Stimulated activated naive CD8-positive, alpha-beta T cell treated with anti-CD3 and anti-CD28 coated beads, Interleukin-15, Interleukin-2, amounts not matched to agents 100 ng/mL and 50 ng/mL, for 24 hours (primary cell): ENCODE results near the gene TTLL8.
"Not testable (repeated sequence)": the region's sequence is repeated elsewhere in the genome, so short reads cannot be mapped to it uniquely, and the experiment has no call there.

ENCODE experiments used
- H3K27ac Mint-ChIP-seq: one replicate; pipeline ENCODE4 v1.8.0; 2021; ENCODE audit warnings: mild to moderate bottlenecking, mixed read lengths
- H3K27me3 Mint-ChIP-seq: one replicate; pipeline ENCODE4 v1.8.0; 2021; ENCODE audit warnings: mixed read lengths
- H3K36me3 Mint-ChIP-seq: one replicate; pipeline ENCODE4 v1.8.0; 2021; ENCODE audit warnings: low read depth, mixed read lengths
- H3K4me1 Mint-ChIP-seq: one replicate; pipeline ENCODE4 v1.8.0; 2021; ENCODE audit warnings: low read depth, mixed read lengths
- H3K4me3 Mint-ChIP-seq: one replicate; pipeline ENCODE4 v1.8.0; 2021; ENCODE audit warnings: mild to moderate bottlenecking, mixed read lengths
- H3K9me3 Mint-ChIP-seq: one replicate; pipeline ENCODE4 v1.8.0; 2021; ENCODE audit warnings: mixed read lengths

TTLL8 gene

DNA sequence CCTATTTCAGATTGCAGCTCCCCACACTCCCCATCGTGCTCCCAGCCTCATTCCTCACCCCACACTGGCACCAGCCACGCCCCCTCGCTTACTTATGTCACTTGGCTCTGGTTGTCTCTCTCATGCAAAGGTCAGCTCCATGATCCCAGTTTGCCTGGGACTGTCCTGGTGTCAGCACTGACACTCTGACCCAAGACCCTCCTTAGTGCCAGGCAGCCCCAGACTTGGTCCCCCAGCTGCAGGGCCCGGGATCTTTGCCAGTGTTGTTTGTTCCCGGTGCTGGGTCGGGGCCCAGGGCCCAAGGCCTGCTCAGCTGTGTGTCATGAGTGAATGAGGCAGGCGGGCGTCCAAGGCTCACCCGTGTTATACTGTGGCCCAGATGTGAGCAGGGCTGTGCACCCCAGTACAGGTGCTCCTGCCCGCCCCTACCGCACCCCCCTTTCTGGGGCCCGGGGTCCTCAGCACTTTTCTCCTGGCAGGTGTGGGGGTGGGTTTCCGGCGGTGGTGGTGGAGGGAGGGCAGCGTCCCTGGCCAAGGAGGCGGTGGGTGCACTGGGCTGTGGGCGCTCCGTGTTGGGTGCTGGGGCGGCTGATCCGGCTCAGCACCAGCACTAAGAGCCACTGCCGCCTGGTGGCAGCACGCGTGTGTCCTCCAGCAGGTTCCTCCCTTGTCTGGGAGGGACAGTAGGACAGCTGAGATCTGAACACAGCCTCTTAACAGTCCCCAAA is 65.0 kb downstream of the TTLL8 start:
- H3K36me3 Mint-ChIP-seq: peaks cover 5% of the 10 kb centered on the region
- peaks cover 7% of the 10 kb centered on the region for H3K9me3 Mint-ChIP-seq
- H3K4me1 Mint-ChIP-seq: peaks cover 10% of the 10 kb centered on the region
- H3K4me3 Mint-ChIP-seq: no peak overlapping the region
- peak overlapping the region; percentile 65 for H3K27ac Mint-ChIP-seq
- H3K27me3 Mint-ChIP-seq: no peaks in the 10 kb centered on the region

DNA sequence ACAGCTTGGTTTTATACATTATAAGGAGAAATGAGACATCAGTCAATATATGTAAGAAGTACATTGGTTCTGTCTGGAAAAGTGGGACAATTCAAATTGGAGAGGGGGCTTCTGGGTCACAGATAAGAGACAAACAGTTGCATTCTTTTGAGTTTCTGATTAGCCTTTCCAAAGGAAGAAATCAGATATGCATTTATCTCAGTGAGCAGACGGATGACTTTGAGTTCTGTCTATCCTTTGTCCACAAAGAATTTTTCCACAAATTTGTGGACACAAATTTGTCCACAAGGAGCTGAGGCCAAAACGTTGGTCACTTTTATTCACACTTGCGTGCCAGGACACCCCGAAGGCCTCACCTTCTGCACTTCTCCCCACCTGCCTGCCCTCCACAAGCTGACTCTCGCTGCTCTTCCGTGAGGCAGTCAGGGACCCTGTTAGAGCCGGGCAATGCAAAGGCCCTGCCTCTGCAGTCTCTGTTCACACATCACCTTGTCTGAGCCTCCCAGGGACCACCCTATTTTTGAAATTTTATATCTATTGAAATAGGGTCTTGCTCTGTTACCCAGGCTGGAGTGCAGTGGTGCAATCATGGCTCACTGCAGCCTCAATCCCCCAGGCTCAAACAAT is 66.1 kb downstream of the TTLL8 start:
- no peak overlapping the region for H3K27ac Mint-ChIP-seq
- peaks cover 10% of the 10 kb centered on the region for H3K4me1 Mint-ChIP-seq
- peaks cover 11% of the 10 kb centered on the region for H3K9me3 Mint-ChIP-seq
- H3K27me3 Mint-ChIP-seq: peaks cover 4% of the 10 kb centered on the region
- peaks cover 5% of the 10 kb centered on the region for H3K36me3 Mint-ChIP-seq
- H3K4me3 Mint-ChIP-seq: no peak overlapping the region

- H3K4me3 Mint-ChIP-seq: no peak overlapping the region
- H3K9me3 Mint-ChIP-seq: peaks cover 18% of the 10 kb centered on the region
- no peak overlapping the region for H3K27ac Mint-ChIP-seq
- H3K27me3 Mint-ChIP-seq: peaks cover 9% of the 10 kb centered on the region
- H3K4me1 Mint-ChIP-seq: peaks cover 10% of the 10 kb centered on the region
- peaks cover 9% of the 10 kb centered on the region for H3K36me3 Mint-ChIP-seq
Measured at GRCh38 chr22:49991167-49991566, 66.9 kb downstream of the TTLL8 start.

GRCh38 chr22:49989826-49990225 is 68.3 kb downstream of the TTLL8 start:
- Mint-ChIP-seq H3K4me1 (peaks cover 10% of the 10 kb centered on the region), H3K27me3 (peaks cover 23% of the 10 kb centered on the region), H3K9me3 (peaks cover 31% of the 10 kb centered on the region)
- H3K36me3 Mint-ChIP-seq, H3K27ac Mint-ChIP-seq, H3K4me3 Mint-ChIP-seq: not testable (repeated sequence)

DNA sequence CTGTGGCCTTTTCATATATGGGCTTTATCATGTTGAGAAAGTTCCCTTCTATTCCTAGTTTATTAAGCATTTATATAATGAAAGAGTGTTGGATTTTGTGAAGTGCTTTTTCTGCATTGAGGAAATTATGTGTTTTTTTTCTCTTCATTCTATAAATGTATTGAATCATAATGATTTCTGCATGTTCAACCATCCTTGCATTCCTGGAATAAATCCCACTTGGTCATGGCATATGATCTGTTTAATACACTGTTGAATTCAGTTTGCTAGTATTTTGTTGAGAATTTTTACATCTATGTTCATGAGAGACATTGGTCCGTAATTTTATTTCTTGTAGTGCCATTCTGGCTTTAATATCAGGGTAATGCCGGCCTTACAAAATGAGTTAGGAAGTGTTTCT is 71.8 kb downstream of the TTLL8 start:
- H3K27me3 Mint-ChIP-seq: peaks cover 27% of the 10 kb centered on the region
- H3K27ac Mint-ChIP-seq: no peak overlapping the region
- H3K4me1 Mint-ChIP-seq: peaks cover 9% of the 10 kb centered on the region
- peaks cover 30% of the 10 kb centered on the region for H3K9me3 Mint-ChIP-seq
- H3K36me3 Mint-ChIP-seq: peaks cover 13% of the 10 kb centered on the region
- H3K4me3 Mint-ChIP-seq: no peak overlapping the region

DNA sequence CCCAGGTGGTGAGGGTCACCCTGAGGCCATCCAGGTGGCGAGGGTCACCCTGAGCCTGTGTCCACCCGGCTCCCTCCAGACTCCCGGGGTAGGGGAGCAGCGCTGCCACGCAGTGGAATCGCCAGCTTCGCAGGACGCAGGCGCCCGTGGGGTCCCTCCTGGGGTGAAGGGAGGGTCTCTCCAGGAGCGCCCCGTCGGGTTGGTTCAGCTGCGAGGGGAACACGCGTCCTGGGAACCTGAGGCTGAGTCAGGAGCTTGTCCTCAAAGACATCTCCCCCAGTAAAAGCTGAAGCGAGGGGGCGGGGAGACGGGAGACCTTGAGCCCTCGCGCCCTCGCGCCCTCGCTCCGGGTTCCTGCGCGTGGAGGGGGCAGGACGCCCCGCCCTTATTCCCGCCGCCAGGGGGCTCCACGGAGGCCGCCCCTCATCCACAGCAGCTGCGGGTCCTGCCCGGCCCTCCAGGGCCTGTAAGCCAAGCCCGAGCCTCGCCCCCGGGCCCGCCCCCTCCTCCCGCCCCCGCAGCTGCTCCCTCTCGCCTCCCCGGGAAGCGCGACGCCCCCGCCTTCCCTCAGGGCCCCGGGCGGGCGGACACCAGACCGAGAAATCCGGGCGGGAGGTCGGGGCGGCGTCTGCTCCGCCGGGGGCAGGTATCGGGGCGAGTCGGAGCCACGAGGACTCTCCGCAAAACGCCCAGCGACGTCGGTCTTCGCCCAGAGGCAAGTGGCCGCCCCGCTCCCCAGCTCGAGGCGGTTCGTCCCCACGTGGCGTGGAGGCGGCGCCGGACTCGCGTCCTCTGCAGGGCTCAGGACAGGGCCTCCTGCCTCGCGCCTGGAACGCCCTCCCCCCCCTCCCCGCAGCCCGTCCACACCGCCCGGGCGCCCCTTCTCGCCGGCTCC is 74.7 kb downstream of the TTLL8 start:
- no peak overlapping the region for H3K27ac Mint-ChIP-seq
- peaks cover 33% of the 10 kb centered on the region for H3K4me1 Mint-ChIP-seq
- H3K36me3 Mint-ChIP-seq: peaks cover 24% of the 10 kb centered on the region
- peaks cover 36% of the 10 kb centered on the region for H3K9me3 Mint-ChIP-seq
- H3K27me3 Mint-ChIP-seq: peaks cover 27% of the 10 kb centered on the region
- H3K4me3 Mint-ChIP-seq: no peak overlapping the region

- peaks cover 34% of the 10 kb centered on the region for H3K9me3 Mint-ChIP-seq
- H3K4me1 Mint-ChIP-seq: peaks cover 40% of the 10 kb centered on the region
- peaks cover 32% of the 10 kb centered on the region for H3K36me3 Mint-ChIP-seq
- not testable (repeated sequence) for H3K4me3 Mint-ChIP-seq, H3K27ac Mint-ChIP-seq
- H3K27me3 Mint-ChIP-seq: peaks cover 22% of the 10 kb centered on the region
Measured at GRCh38 chr22:49981799-49982198, 76.3 kb downstream of the TTLL8 start.

DNA sequence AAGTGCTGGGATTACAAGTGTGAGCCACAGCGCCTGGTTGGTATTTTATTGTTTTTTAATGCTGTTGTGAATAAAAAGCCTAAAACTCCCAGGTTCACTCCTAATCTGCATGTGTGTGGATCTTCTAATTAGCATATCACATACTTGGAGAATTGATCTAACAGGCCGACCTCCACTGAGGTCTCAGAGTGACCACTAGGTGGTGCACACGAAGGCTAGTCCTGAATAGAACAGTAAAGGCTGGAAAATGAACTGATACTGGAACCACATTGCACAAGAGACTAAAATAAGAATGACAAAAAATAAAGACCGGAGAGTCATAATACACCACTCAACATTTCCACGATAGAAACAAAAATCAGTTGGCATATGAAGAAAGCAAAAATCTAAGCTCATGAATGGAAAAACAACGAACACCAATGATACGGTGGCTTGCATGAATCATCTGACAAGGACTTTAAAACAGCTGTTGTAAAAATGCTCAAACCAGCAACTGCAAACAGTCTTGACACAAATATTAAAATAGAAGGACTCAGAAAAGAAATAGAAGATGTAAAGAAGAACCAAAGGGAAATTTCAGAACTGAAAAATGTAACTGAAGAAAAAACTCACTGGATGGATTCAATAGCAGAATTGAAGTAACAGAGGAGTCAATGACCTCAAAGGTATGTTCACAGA is 78.4 kb downstream of the TTLL8 start:
- Mint-ChIP-seq H3K27me3 (peaks cover 4% of the 10 kb centered on the region), H3K9me3 (peaks cover 22% of the 10 kb centered on the region), H3K4me3 (peak overlapping the region; percentile 18), H3K27ac (peak overlapping the region; percentile 79), H3K36me3 (peaks cover 32% of the 10 kb centered on the region), H3K4me1 (peaks cover 56% of the 10 kb centered on the region)

DNA sequence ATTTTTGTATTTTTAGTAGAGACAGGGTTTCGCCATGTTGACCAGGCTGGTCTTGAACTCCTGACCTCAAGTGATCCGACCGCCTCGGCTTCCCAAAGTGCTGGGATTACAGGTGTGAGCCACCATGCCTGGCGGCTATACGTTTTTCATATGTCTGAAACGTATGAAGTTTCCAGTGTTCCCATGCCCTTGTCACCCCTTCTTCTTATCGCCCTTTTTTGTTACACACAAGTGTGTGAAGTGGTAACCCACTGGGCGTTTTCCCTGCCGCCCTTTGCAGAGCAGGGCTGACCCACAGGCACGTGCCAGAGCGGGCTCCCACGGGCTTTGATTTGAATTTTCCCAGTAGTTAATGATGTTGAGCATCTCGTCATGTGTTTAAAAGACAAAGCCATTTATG is 80.5 kb downstream of the TTLL8 start:
- Mint-ChIP-seq H3K4me1 (peaks cover 49% of the 10 kb centered on the region), H3K27me3 (no peaks in the 10 kb centered on the region), H3K4me3 (no peak overlapping the region), H3K36me3 (peaks cover 28% of the 10 kb centered on the region), H3K9me3 (peaks cover 22% of the 10 kb centered on the region), H3K27ac (peak overlapping the region; percentile 67)

GRCh38 chr22:49976439-49977175 is 81.5 kb downstream of the TTLL8 start:
- H3K36me3 Mint-ChIP-seq: peaks cover 28% of the 10 kb centered on the region
- H3K4me1 Mint-ChIP-seq: peaks cover 47% of the 10 kb centered on the region
- peaks cover 22% of the 10 kb centered on the region for H3K9me3 Mint-ChIP-seq
- no peaks in the 10 kb centered on the region for H3K27me3 Mint-ChIP-seq
- peak overlapping the region; percentile 99 for H3K27ac Mint-ChIP-seq
- H3K4me3 Mint-ChIP-seq: peak overlapping the region; percentile 15

DNA sequence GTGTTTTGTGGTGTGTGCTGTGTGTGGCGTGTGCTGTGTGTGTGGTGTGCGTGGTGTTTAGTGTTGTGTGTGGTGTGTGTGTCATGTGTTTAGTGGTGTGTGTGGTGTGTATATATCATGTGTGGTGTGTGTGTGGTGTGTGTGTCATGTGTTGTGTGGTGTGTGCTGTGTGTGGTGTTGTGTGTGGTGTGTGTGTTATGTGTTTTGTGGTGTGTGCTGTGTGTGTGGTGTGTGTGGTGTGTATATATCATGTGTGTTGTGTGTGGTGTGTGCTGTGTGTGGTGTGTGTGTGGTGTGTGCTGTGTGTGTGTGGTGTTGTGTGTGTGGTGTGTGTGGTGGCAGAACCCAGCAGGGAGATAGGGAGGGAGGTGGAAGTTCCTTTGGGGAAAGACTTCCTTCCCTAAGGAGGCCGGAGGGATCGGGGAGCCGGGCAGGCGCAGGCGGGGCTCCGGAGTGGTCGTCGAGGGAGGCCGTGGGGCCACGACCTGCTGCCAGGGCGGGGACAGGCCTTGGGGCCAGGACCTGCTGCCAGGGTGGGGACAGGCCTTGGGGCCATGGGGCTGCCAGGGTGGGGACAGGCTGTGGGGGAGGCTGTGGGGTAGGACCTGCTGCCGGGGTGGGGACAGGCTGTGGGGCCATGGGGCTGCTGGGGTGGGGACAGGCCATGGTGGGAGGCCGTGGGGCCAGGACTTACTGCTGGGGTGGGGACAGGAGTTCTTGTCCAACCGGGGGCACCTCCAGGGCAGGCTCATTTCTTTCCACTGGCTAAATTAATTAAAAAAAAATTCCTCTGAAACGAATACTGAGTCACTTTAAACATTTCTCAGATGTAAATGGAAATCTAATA is 82.3 kb downstream of the TTLL8 start:
- H3K9me3 Mint-ChIP-seq: peaks cover 18% of the 10 kb centered on the region
- peaks cover 28% of the 10 kb centered on the region for H3K36me3 Mint-ChIP-seq
- peak overlapping the region; percentile 66 for H3K4me3 Mint-ChIP-seq
- peak overlapping the region; percentile 99 for H3K27ac Mint-ChIP-seq
- no peaks in the 10 kb centered on the region for H3K27me3 Mint-ChIP-seq
- H3K4me1 Mint-ChIP-seq: peaks cover 45% of the 10 kb centered on the region

DNA sequence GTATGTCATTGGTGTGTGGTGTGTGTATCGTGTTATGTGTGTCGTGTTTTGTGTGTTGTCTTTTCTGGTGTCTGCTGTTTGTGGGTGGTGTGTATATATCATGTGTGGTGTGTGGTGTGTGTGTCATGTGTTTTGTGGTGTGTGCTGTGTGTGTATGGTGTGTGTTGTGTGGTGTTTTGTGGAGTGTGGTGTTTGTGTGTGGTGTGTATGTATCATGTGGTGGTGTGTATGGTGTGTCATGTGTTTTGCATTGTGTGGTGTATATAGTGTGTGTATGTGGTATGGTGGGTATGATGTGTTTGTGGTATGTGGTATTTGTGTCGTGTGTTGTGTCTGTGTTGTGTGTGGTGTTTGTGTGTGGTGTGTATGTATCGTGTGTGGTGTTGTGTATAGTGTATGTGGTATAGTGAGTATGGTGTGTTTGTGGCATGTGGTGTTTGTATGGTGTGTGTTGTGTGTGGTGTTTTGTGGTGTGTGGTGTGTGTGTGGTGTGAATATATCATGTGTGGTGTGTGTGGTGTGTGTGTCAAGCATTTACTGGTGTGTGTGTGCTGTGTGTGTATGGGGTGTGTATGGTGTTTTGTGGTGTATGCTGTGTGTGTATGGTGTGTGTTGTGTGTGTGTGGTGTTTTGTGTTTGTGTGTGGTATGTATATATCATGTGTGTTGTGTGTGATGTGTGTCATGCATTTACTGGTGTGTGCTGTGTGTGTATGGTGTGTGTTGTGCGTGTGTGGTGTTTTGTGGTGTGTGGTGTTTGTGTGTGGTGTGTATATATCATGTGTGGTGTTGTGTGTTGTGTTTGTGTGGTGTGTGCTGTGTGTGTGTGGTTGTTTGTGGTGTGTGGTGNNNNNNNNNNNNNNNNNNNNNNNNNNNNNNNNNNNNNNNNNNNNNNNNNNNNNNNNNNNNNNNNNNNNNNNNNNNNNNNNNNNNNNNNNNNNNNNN is 84.8 kb downstream of the TTLL8 start:
- H3K36me3 Mint-ChIP-seq: peaks cover 11% of the 10 kb centered on the region
- no peaks in the 10 kb centered on the region for H3K27me3 Mint-ChIP-seq
- H3K4me1 Mint-ChIP-seq: peaks cover 38% of the 10 kb centered on the region
- no peak overlapping the region for H3K4me3 Mint-ChIP-seq
- no peak overlapping the region for H3K27ac Mint-ChIP-seq
- peaks cover 10% of the 10 kb centered on the region for H3K9me3 Mint-ChIP-seq
